SK-N-SH (cell line): ENCODE measurements around the gene ATN1. TPM values are rescaled to one million over a fixed set of nuclear protein-coding genes. Genes with fewer than 3 reads are reported as not detected.
"Not testable (repeated sequence)": the region's sequence is repeated elsewhere in the genome, so short reads cannot be mapped to it uniquely, and the experiment has no call there.

Experiments
- CTCF ChIA-PET: fragments of 300-600, 350-600 bp; formaldehyde crosslinking; extraction: SDS; loops from one replicate; lab custom pipeline; 2021; lab: Yijun Ruan, JAX
- POLR2A ChIA-PET: fragments of 350-600 bp; sonication (Branson Sonifier 250); formaldehyde crosslinking; extraction: SDS; loops from one replicate; lab custom pipeline; 2020; ENCODE audit warnings: antibody characterized with exemption, inconsistent platforms; lab: Yijun Ruan, JAX
- DNase-seq: peaks from one replicate; pipeline ENCODE4 v3.0.0; 2012
- H2AFZ ChIP-seq: fragments of 200-600 bp; sonication (generic); 2 replicates; pipeline ENCODE4 v1.8.1; 2016; ENCODE audit warnings: antibody characterized with exemption, mild to moderate bottlenecking, low read depth
- H3F3A ChIP-seq: fragments of 200-600 bp; sonication (generic); replicated peaks from 2 replicates; pipeline ENCODE3; 2016; ENCODE audit warnings: antibody characterized with exemption, mild to moderate bottlenecking; ENCODE audit not compliant: insufficient read depth
- H3K27ac ChIP-seq, 2 experiments: fragments of 200-500 bp in 1 of 2; fragments of 200-600 bp in 1 of 2; sonication (Bioruptor generic) in 1 of 2; sonication (generic), shearing (Covaris generic) in 1 of 2; 2 replicates each; pipeline versions ENCODE4 v1.5.1 to v1.6.1; 2014 to 2016; ENCODE audit warnings: low read depth in 2 of 2, inconsistent platforms in 1 of 2, low read length in 1 of 2, mild to moderate bottlenecking in 1 of 2, mixed read lengths in 1 of 2
- H3K27me3 ChIP-seq: fragments of 200-600 bp; sonication (generic), shearing (Covaris generic); 2 replicates; pipeline ENCODE4 v1.6.1; 2016; ENCODE audit warnings: mixed run types; ENCODE audit not compliant: insufficient read depth
- H3K36me3 ChIP-seq, 2 experiments: fragments of 200-500 bp in 1 of 2; fragments of 200-600 bp in 1 of 2; sonication (Bioruptor generic) in 1 of 2; sonication (generic) in 1 of 2; replicated peaks in 1 of 2; 2 replicates each; pipeline versions ENCODE3 to v1.5.1; 2014 to 2016; ENCODE audit warnings: low read length in 1 of 2, mild to moderate bottlenecking in 1 of 2; ENCODE audit not compliant: insufficient read depth in 2 of 2, control insufficient read depth in 1 of 2
- H3K4me1 ChIP-seq, 2 experiments: fragments of 200-500 bp in 1 of 2; fragments of 200-600 bp in 1 of 2; sonication (Bioruptor generic) in 1 of 2; sonication (generic), shearing (Covaris generic) in 1 of 2; 2 replicates each; pipeline versions ENCODE4 v1.5.1 to v1.6.1; 2014 to 2016; ENCODE audit warnings: low read depth in 1 of 2, low read length in 1 of 2, mixed run types in 1 of 2; ENCODE audit not compliant: insufficient read depth in 2 of 2, control insufficient read depth in 1 of 2
- H3K4me2 ChIP-seq: fragments of 200-600 bp; sonication (generic), shearing (Covaris generic); 2 replicates; pipeline ENCODE4 v1.6.1; 2017; ENCODE audit warnings: mixed run types
- H3K4me3 ChIP-seq, 2 experiments: fragments of 200-500 bp in 1 of 2; fragments of 200-600 bp in 1 of 2; sonication (Bioruptor generic) in 1 of 2; sonication (generic), shearing (Covaris generic) in 1 of 2; 2 replicates each; pipeline versions ENCODE4 v1.5.1 to v1.8.1; 2014 to 2016; ENCODE audit warnings: low read depth in 2 of 2, inconsistent platforms in 1 of 2, low read length in 1 of 2, mild to moderate bottlenecking in 1 of 2, mixed read lengths in 1 of 2, moderate library complexity in 1 of 2
- H3K79me2 ChIP-seq: fragments of 200-600 bp; sonication (generic); 2 replicates; pipeline ENCODE4 v1.8.1; 2017; ENCODE audit warnings: mild to moderate bottlenecking; ENCODE audit not compliant: insufficient read depth
- H3K9ac ChIP-seq: fragments of 200-600 bp; sonication (generic); 2 replicates; pipeline ENCODE4 v1.6.1; 2017; ENCODE audit warnings: mixed run types
- H3K9me2 ChIP-seq: fragments of 200-600 bp; sonication (generic); 2 replicates; pipeline ENCODE4 v1.6.1; 2017; ENCODE audit warnings: mixed run types
- H3K9me3 ChIP-seq: fragments of 200-600 bp; sonication (generic); 2 replicates; pipeline ENCODE4 v1.6.1; 2017; ENCODE audit warnings: mixed run types, mild to moderate bottlenecking, moderate library complexity
- H4K20me1 ChIP-seq: fragments of 200-600 bp; sonication (generic); 2 replicates; pipeline ENCODE4 v1.6.1; 2017; ENCODE audit warnings: mild to moderate bottlenecking, mixed run types; ENCODE audit not compliant: insufficient read depth
- CTCF ChIP-seq: fragments of 200-600 bp; sonication (generic); IDR thresholded peaks from 2 replicates; pipeline ENCODE4 v1.6.1; 2017; ENCODE audit warnings: antibody characterized with exemption, mild to moderate bottlenecking, moderate library complexity
- ELF1 ChIP-seq: IDR thresholded peaks from 2 replicates; pipeline ENCODE4 v1.4.0; 2012
- EP300 ChIP-seq, 2 experiments: IDR thresholded peaks; 2 replicates each; pipeline versions ENCODE4 v1.4.0 to v1.6.1; 2012; ENCODE audit warnings: borderline replicate concordance in 1 of 2, low read depth in 1 of 2, low read length in 1 of 2
- EZH2phosphoT487 ChIP-seq: fragments of 200-600 bp; sonication (generic); IDR thresholded peaks from 2 replicates; pipeline ENCODE4 v1.6.1; 2017; ENCODE audit warnings: low read depth, mixed run types, mild to moderate bottlenecking, antibody characterized with exemption, moderate library complexity, borderline replicate concordance
- GABPA ChIP-seq: IDR thresholded peaks from 2 replicates; pipeline ENCODE4 v1.4.0; 2012; ENCODE audit warnings: low read depth, mild to moderate bottlenecking
- GATA2 ChIP-seq: sonication (generic); formaldehyde crosslinking; IDR thresholded peaks from 2 replicates; pipeline ENCODE4 v1.5.0; 2020; ENCODE audit warnings: mild to moderate bottlenecking, missing genetic modification reagents
- JUND ChIP-seq: IDR thresholded peaks from 2 replicates; pipeline ENCODE4 v1.4.0; 2012
- MXI1 ChIP-seq: IDR thresholded peaks from 2 replicates; pipeline ENCODE4 v1.6.1; 2012; ENCODE audit warnings: mild to moderate bottlenecking, low read depth, low read length, improper control_type of control experiment
- PBX3 ChIP-seq: IDR thresholded peaks from 2 replicates; pipeline ENCODE4; 2012
- RFX5 ChIP-seq: IDR thresholded peaks from 2 replicates; pipeline ENCODE4 v1.6.1; 2012; ENCODE audit warnings: mild to moderate bottlenecking, improper control_type of control experiment, low read length
- RXRA ChIP-seq: IDR thresholded peaks from 2 replicates; pipeline ENCODE4 v1.4.0; 2012; ENCODE audit warnings: low read depth, mild to moderate bottlenecking, borderline replicate concordance
- SIN3A ChIP-seq: IDR thresholded peaks from 2 replicates; pipeline ENCODE4 v1.6.1; 2012; ENCODE audit warnings: low read depth, mild to moderate bottlenecking, low read length, moderate library complexity, borderline replicate concordance
- SMC3 ChIP-seq: IDR thresholded peaks from 2 replicates; pipeline ENCODE4 v1.6.1; 2012; ENCODE audit warnings: low read depth, low read length, improper control_type of control experiment
- TAF1 ChIP-seq: IDR thresholded peaks from 2 replicates; pipeline ENCODE4 v1.6.1; 2012; ENCODE audit warnings: low read depth, mild to moderate bottlenecking, low read length, moderate library complexity, borderline replicate concordance
- TCF12 ChIP-seq: IDR thresholded peaks from 2 replicates; pipeline ENCODE4 v1.4.0; 2012
- TEAD4 ChIP-seq: IDR thresholded peaks from 2 replicates; pipeline ENCODE4 v1.4.0; 2012; ENCODE audit warnings: mild to moderate bottlenecking, borderline replicate concordance; ENCODE audit not compliant: insufficient read depth
- WGBS: methylation state at CpG from one replicate; pipeline ENCODE4 v1.1.6; 2017; ENCODE audit warnings: low lambda C conversion rate; 5-methylcytosine and 5-hydroxymethylcytosine counted together
- polyA plus RNA-seq, 3 experiments: library from polyadenylated mRNA; depleted of rRNA; stranded (reverse); fragments of >200 nt; gene quantifications; 2 replicates each; pipeline ENCODE4 v1.2.3, GENCODE V29; 2012

ATN1 gene
- polyA plus RNA-seq, 1 of the 3 experiments (the other 2 are of a cell fraction): 29.3 TPM

GRCh38 chr12:6905414-6906040 is 22.2 kb upstream of the ATN1 start:
- no peak for DNase-seq
- POLR2A ChIA-PET: interaction anchor here (0.9 to 2.2 kb wide), 6 partner anchors 9 to 38 kb away, joined by 4 to 6 read pairs (median 5); partner anchors contain the start of genes C12orf57, ENO2, RNU7-1 and SPSB2
- Histone ChIP-seq H3K36me3 (peaks cover 0 to 5% of the 10 kb centered on the region in 2 experiments), H3K27me3 (no peaks in the 10 kb centered on the region), H2AFZ (peak overlapping the region; percentile 99; the same call in 1 of the 2 replicates), H3K4me1 (peaks cover 9 to 10% of the 10 kb centered on the region in 2 experiments; a peak in 2 of 4 replicates), H3K4me3 (peak overlapping the region; percentile 72 to 98), H3K9ac (peak overlapping the region; percentile 97), H3K4me2 (peak overlapping the region; percentile 99), H3K9me2 (no peaks in the 10 kb centered on the region), H3K27ac (peak overlapping the region in 1 of 2 experiments; percentile 78; a peak in 2 of 4 replicates), H3F3A (peaks cover 4% of the 10 kb centered on the region), H3K79me2 (no peaks in the 10 kb centered on the region), H4K20me1 (no peaks in the 10 kb centered on the region), H3K9me3 (no peaks in the 10 kb centered on the region)
- TF ChIP-seq TAF1 (no peak), CTCF (no peak), GATA2 (CRISPR knock-in tag) (no peak), ELF1 (no peak), TEAD4 (no peak)
- WGBS: 67% methylated on average over 5 of the region's 5 CpGs
- CTCF ChIA-PET: interaction anchor here (0.6 to 2.9 kb wide), 6 partner anchors 14 to 444 kb away, joined by 3 to 19 read pairs (median 6); partner anchors contain the start of gene SPSB2

GRCh38 chr12:6908141-6908540 is 19.6 kb upstream of the ATN1 start:
- H3K4me3 ChIP-seq, H3F3A ChIP-seq, H3K9me3 ChIP-seq, H3K79me2 ChIP-seq, H3K4me1 ChIP-seq, H3K4me2 ChIP-seq, H3K27me3 ChIP-seq, DNase-seq, H3K9me2 ChIP-seq, H3K27ac ChIP-seq, H3K36me3 ChIP-seq, H3K9ac ChIP-seq, H2AFZ ChIP-seq, H4K20me1 ChIP-seq: not testable (repeated sequence)
- ChIA-PET POLR2A (interaction anchor here (1.6 kb wide), 1 partner anchor 17 kb away, joined by 5 read pairs; no protein-coding TSS in a partner anchor), CTCF (interaction anchor here (0.6 to 3.3 kb wide), 9 partner anchors 9 to 215 kb away, joined by 3 to 17 read pairs (median 4); partner anchors contain the start of genes C12orf57, RNU7-1 and SPSB2)
- WGBS: 95% methylated on average over 9 of the region's 11 CpGs

- no peak overlapping the region for H3K4me3 ChIP-seq
- peaks cover 4% of the 10 kb centered on the region for H3F3A ChIP-seq
- H3K27ac ChIP-seq: no peak overlapping the region
- peaks cover 5 to 13% of the 10 kb centered on the region in 2 experiments; a peak in 2 of 4 replicates for H3K4me1 ChIP-seq
- no peaks in the 10 kb centered on the region for H3K9me3 ChIP-seq
- no peaks in the 10 kb centered on the region for H4K20me1 ChIP-seq
- ChIA-PET CTCF (interaction anchor here (0.6 to 9.6 kb wide), 8 partner anchors 16 to 203 kb away, joined by 3 to 62 read pairs (median 6); partner anchors contain the start of genes ATN1 and SPSB2), POLR2A (interaction anchor here (1.2 to 1.3 kb wide), 2 partner anchors 34 to 37 kb away, joined by 3 read pairs; partner anchors contain the start of genes C12orf57, RNU7-1 and SPSB2)
- H3K27me3 ChIP-seq: no peaks in the 10 kb centered on the region
- 77% methylated on average over 4 of the region's 4 CpGs for WGBS
- no peaks in the 10 kb centered on the region for H3K79me2 ChIP-seq
- H2AFZ ChIP-seq: no peak overlapping the region
- DNase-seq: no peak
- H3K36me3 ChIP-seq: peaks cover 0 to 5% of the 10 kb centered on the region in 2 experiments
- no peaks in the 10 kb centered on the region for H3K9me2 ChIP-seq
- H3K9ac ChIP-seq: no peak overlapping the region
- TF ChIP-seq GABPA: no peak
- TF ChIP-seq EZH2phosphoT487: no peak
- no peak for TF ChIP-seq JUND
- no peak for TF ChIP-seq SIN3A
- TF ChIP-seq PBX3: no peak
- TF ChIP-seq TCF12: no peak
- TF ChIP-seq MXI1: no peak
- no peak for TF ChIP-seq RXRA
- no peak for TF ChIP-seq EP300 (IDR thresholded peaks at IDR 0.05; ENCODE audit: borderline replicate concordance in 1 of 2, low read depth in 1 of 2, low read length in 1 of 2)
- no peak for TF ChIP-seq TEAD4
- TF ChIP-seq RFX5: no peak
- TF ChIP-seq ELF1: no peak
- no peak for TF ChIP-seq SMC3
- TF ChIP-seq, all 33 proteins: peak for 0
- H3K4me2 ChIP-seq: no peak overlapping the region
Observed at GRCh38 chr12:6909421-6910145, 18.2 kb upstream of the ATN1 start.
